Measurements from ENCODE around the gene XRN2.

DNA sequence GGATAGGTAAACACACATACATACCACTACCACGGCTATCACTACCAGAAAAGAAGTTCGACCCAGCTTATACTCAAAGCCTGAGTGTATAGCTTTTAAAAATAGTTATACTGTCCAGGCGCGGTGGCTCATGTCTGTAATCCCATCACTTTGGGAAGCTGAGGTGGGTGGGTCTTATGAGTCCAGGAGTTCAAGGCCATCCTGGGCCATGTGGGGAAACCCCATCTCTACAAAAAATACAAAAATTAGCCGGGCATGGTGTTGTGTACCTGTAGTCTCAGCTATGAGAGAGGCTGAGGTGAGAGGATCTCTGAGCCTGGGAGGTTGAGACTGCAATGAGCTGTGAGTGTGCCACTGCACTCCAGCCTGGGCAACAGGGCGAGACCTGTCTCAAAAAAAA lies 61.3 kb downstream of the XRN2 start:
- TF ChIP-seq, protein P1, sequence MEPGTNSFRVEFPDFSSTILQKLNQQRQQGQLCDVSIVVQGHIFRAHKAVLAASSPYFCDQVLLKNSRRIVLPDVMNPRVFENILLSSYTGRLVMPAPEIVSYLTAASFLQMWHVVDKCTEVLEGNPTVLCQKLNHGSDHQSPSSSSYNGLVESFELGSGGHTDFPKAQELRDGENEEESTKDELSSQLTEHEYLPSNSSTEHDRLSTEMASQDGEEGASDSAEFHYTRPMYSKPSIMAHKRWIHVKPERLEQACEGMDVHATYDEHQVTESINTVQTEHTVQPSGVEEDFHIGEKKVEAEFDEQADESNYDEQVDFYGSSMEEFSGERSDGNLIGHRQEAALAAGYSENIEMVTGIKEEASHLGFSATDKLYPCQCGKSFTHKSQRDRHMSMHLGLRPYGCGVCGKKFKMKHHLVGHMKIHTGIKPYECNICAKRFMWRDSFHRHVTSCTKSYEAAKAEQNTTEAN (CRISPR knock-in tag; IDR thresholded peaks at IDR 0.05) = no peak
- TF ChIP-seq, protein P2, sequence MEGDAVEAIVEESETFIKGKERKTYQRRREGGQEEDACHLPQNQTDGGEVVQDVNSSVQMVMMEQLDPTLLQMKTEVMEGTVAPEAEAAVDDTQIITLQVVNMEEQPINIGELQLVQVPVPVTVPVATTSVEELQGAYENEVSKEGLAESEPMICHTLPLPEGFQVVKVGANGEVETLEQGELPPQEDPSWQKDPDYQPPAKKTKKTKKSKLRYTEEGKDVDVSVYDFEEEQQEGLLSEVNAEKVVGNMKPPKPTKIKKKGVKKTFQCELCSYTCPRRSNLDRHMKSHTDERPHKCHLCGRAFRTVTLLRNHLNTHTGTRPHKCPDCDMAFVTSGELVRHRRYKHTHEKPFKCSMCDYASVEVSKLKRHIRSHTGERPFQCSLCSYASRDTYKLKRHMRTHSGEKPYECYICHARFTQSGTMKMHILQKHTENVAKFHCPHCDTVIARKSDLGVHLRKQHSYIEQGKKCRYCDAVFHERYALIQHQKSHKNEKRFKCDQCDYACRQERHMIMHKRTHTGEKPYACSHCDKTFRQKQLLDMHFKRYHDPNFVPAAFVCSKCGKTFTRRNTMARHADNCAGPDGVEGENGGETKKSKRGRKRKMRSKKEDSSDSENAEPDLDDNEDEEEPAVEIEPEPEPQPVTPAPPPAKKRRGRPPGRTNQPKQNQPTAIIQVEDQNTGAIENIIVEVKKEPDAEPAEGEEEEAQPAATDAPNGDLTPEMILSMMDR (IDR thresholded peaks at IDR 0.05) = no peak
- TF ChIP-seq, protein P3, sequence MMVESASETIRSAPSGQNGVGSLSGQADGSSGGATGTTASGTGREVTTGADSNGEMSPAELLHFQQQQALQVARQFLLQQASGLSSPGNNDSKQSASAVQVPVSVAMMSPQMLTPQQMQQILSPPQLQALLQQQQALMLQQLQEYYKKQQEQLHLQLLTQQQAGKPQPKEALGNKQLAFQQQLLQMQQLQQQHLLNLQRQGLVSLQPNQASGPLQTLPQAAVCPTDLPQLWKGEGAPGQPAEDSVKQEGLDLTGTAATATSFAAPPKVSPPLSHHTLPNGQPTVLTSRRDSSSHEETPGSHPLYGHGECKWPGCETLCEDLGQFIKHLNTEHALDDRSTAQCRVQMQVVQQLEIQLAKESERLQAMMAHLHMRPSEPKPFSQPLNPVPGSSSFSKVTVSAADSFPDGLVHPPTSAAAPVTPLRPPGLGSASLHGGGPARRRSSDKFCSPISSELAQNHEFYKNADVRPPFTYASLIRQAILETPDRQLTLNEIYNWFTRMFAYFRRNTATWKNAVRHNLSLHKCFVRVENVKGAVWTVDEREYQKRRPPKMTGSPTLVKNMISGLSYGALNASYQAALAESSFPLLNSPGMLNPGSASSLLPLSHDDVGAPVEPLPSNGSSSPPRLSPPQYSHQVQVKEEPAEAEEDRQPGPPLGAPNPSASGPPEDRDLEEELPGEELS (CRISPR knock-in tag; IDR thresholded peaks at IDR 0.05) = no peak
- TF ChIP-seq IRF2 (CRISPR knock-in tag; IDR thresholded peaks at IDR 0.05; ENCODE audit: borderline replicate concordance, low read depth) (no peak), NR3C1 (CRISPR knock-in tag; conservative IDR thresholded peaks at IDR 0.05; ENCODE audit: low read depth) (no peak), SOX15 (CRISPR knock-in tag; IDR thresholded peaks at IDR 0.05) (no peak), TCF7 (CRISPR knock-in tag; IDR thresholded peaks at IDR 0.05; ENCODE audit: low read depth) (no peak), SMAD3 (CRISPR knock-in tag; IDR thresholded peaks at IDR 0.05; ENCODE audit: borderline replicate concordance) (no peak), ZNF232 (CRISPR knock-in tag; IDR thresholded peaks at IDR 0.05) (no peak), NFATC4 (CRISPR knock-in tag; IDR thresholded peaks at IDR 0.05) (no peak), FOXP1 (CRISPR knock-in tag; IDR thresholded peaks at IDR 0.05; ENCODE audit: borderline replicate concordance) (no peak), ELF4 (CRISPR knock-in tag; IDR thresholded peaks at IDR 0.05; ENCODE audit: low read depth) (no peak)
- TF ChIP-seq, protein P4, sequence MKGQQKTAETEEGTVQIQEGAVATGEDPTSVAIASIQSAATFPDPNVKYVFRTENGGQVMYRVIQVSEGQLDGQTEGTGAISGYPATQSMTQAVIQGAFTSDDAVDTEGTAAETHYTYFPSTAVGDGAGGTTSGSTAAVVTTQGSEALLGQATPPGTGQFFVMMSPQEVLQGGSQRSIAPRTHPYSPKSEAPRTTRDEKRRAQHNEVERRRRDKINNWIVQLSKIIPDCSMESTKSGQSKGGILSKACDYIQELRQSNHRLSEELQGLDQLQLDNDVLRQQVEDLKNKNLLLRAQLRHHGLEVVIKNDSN (CRISPR knock-in tag; IDR thresholded peaks at IDR 0.05) = no peak
- TF ChIP-seq, protein P5, sequence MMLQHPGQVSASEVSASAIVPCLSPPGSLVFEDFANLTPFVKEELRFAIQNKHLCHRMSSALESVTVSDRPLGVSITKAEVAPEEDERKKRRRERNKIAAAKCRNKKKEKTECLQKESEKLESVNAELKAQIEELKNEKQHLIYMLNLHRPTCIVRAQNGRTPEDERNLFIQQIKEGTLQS (CRISPR knock-in tag; conservative IDR thresholded peaks at IDR 0.05) = no peak
